Activated T-cell treated with anti-CD3 and anti-CD28 coated beads, Interleukin-2, amount 50 U/mL, for 4 hours (primary cell): Measurements from ENCODE around the gene H2BK1. TPM values are rescaled to one million over a fixed set of nuclear protein-coding genes. Genes with fewer than 3 reads are reported as not detected.
A peak's percentile ranks its signal among the peaks of the same experiment; 100 is the strongest.

ENCODE experiments used
- ATAC-seq, 2 donors: fragments of 200-7000 bp; cut with Tn5 transposase; one replicate each; pipeline ENCODE4 v1.10.0; 2021
- DNase-seq: peaks from one replicate; pipeline ENCODE4 v3.0.0-alpha.2; 2020
- H3K27me3 Mint-ChIP-seq: one replicate; pipeline ENCODE4 v1.8.0; 2021; ENCODE audit warnings: low read depth, mixed read lengths
- H3K36me3 Mint-ChIP-seq: one replicate; pipeline ENCODE4 v1.8.0; 2022; ENCODE audit warnings: mixed read lengths; ENCODE audit not compliant: insufficient read depth
- H3K4me1 Mint-ChIP-seq: one replicate; pipeline ENCODE4 v1.8.0; 2021; ENCODE audit warnings: low read depth, mixed read lengths
- H3K4me3 Mint-ChIP-seq: one replicate; pipeline ENCODE4 v1.8.0; 2021; ENCODE audit warnings: mild to moderate bottlenecking, moderate library complexity, mixed read lengths
- H3K9me3 Mint-ChIP-seq: one replicate; pipeline ENCODE4 v1.8.0; 2021; ENCODE audit warnings: mixed read lengths
- total RNA-seq, 3 donors: library from RNA; stranded (reverse); gene quantifications; one replicate each; pipeline ENCODE4 v1.2.1, GENCODE V29; 2021

H2BK1 gene
- total RNA-seq, 3 donors from 2014 or later: not detected

DNA sequence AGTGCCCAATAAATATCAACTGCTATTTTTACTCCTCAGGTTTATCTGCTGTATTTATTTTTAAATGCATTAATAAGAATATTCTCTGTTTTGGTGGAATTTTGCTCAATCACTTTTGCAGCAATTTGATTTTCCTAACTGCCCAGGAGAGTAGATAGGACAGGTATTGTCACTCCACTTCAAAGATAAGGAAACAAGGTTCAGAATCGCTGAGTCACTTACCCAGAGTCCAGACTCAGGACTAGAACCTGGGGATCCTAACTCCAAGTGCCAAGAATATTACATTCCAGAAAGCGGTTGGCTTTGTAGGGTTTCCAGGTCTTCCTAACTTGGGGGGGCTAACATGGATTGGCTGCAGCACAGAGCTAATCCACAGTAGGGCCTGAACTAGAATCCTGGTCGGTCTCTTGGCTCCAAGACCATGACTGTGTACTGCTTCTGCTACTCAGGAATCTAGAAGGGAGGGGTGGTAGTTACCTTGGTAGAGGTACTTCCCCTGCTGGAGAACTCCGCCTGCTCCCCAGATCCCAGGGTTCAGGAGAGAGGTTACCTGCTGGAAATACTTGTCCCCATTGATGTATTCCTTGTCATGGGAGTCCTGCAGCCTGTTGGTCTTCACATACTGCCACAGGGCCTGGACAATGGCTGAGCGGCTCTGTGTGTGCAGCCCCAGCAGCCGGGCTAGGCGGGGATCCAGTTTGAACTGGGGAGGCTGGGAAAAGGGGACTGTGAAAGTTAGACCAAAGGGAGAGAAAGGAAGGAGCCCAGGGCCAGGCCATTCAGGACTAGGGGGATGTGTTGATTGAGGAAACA lies 30.9 kb upstream of the H2BK1 start:
- DNase-seq (no peak), ATAC-seq (no peak)

DNA sequence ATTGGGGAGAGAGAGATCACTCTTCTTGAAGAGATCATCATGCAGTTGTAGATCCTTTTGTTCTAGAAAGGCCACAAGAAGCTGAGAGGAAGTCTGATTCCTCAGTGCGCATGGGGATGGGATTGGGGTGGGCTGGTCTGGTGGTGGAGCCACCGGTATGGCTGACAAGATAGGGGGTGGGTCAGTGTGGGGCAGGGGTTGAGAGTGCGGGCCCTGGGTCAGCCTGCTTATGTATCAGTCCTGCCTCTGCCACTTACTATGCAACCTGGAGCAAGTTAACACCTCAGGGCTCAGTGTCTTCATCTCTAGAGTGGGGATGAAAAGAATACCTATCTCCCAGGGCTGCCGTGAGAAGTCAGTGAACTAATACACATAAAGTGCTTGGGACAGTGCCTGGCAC lies 30.2 kb upstream of the H2BK1 start:
- no peaks in the 10 kb centered on the region for H3K27me3 Mint-ChIP-seq
- H3K36me3 Mint-ChIP-seq: peaks cover 5% of the 10 kb centered on the region
- no peak overlapping the region for H3K4me3 Mint-ChIP-seq
- ATAC-seq (no peak), DNase-seq (no peak)
- H3K4me1 Mint-ChIP-seq: peaks cover 20% of the 10 kb centered on the region
- no peaks in the 10 kb centered on the region for H3K9me3 Mint-ChIP-seq

More for the DNA sequence above, 30.9 kb upstream of the H2BK1 start:
- Mint-ChIP-seq H3K36me3 (peaks cover 4% of the 10 kb centered on the region), H3K9me3 (no peaks in the 10 kb centered on the region), H3K27me3 (peaks cover 4% of the 10 kb centered on the region), H3K4me1 (peaks cover 22% of the 10 kb centered on the region), H3K4me3 (no peak overlapping the region)

DNA sequence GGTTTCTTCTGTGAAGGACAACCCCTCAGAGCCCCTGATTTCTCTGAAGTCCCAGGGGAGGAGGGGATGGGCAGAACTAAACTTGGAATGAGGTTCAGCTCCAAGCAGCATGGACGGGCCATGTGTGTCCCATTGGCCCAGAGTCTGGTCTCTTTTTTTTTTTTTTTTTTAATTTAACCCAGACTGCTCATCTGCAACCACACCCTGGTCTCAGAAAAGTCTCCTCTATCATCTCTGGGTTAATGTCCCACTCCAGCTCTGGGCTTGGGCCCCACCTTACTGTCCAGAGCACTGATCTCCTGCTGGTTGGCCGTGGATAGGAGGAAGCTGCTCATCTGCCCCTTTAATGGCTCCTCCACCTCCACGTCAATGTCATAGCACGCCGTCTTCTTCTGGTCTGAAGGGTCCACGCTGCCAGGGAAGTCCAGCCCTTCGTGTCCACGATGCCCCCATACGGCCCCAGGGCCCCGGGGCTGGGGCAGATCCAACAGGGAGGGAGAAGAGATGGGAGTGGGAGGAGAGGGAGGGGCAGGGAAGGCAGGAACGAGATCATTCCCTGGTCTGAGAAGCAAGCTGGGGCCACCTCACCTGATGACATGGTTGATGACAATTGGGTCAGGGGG lies 29.7 kb upstream of the H2BK1 start:
- ATAC-seq (no peak), DNase-seq (no peak)
- peaks cover 6% of the 10 kb centered on the region for H3K36me3 Mint-ChIP-seq
- peaks cover 24% of the 10 kb centered on the region for H3K4me1 Mint-ChIP-seq
- H3K27me3 Mint-ChIP-seq: no peaks in the 10 kb centered on the region
- no peak overlapping the region for H3K4me3 Mint-ChIP-seq
- no peaks in the 10 kb centered on the region for H3K9me3 Mint-ChIP-seq

DNA sequence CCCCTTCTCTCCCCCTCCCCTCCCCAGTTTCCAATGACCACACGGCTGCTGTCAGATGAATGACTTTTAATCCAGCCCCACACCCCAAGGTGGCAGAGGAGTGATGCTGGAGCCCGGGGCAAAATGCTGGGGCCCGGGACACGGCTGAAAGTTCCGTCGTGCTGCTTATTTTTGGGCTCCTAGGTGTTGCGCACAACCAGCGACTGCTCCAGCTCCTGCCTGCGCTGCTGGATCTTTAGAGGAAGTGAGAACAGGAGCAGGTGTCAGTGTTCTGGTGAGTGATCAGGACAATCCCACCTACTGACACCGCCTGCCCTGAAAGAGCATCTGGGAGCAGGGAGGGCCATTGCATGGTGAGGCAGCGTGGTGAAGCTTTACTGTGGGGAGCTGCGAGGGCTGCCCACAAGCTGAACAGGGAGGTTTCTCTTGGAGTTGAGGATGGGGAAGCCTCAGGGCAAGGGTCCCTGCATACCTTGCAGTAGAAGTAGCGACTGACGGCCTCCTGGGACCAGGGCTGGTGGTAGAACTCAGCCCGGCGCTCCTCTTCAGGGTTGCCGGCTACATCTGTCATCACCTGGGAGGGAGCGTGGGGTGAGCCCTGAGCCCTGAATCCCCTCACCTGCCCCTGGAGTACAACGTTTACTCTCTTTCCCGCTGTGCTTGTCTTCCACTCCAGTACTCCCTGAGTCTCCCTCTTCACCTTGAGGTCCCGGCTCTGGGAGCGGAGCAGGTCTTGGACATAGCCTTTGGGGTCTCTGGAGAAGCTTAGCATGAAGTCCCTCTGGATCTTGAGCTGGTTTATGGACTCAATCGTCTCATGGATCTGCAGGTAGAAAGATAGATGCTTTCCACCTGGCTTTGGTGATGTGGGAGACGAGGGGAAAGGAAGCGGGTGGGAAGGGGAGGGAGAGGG lies 28.9 kb upstream of the H2BK1 start:
- ATAC-seq (no peak), DNase-seq (no peak)
- H3K4me3 Mint-ChIP-seq: no peak overlapping the region
- H3K4me1 Mint-ChIP-seq: peaks cover 21% of the 10 kb centered on the region
- peaks cover 7% of the 10 kb centered on the region for H3K36me3 Mint-ChIP-seq
- H3K27me3 Mint-ChIP-seq: no peaks in the 10 kb centered on the region
- no peaks in the 10 kb centered on the region for H3K9me3 Mint-ChIP-seq

DNA sequence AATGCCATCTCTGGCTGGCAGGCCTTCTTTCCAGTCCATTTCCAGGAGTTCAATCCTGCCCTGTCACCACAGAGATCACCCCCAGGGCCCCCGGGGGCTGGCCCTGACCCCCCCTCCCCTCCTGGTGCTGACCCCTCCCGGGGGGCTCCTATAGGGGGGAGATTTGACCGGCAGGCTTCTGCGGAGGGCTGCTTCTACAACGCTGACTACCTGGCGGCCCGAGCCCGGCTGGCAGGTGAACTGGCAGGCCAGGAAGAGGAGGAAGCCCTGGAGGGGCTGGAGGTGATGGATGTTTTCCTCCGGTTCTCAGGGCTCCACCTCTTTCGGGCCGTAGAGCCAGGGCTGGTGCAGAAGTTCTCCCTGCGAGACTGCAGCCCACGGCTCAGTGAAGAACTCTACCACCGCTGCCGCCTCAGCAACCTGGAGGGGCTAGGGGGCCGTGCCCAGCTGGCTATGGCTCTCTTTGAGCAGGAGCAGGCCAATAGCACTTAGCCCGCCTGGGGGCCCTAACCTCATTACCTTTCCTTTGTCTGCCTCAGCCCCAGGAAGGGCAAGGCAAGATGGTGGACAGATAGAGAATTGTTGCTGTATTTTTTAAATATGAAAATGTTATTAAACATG lies 28.0 kb upstream of the H2BK1 start:
- Mint-ChIP-seq H3K9me3 (no peaks in the 10 kb centered on the region), H3K4me1 (peaks cover 19% of the 10 kb centered on the region), H3K36me3 (peaks cover 12% of the 10 kb centered on the region), H3K4me3 (no peak overlapping the region), H3K27me3 (no peaks in the 10 kb centered on the region)
- no peak for ATAC-seq
- DNase-seq: no peak

DNA sequence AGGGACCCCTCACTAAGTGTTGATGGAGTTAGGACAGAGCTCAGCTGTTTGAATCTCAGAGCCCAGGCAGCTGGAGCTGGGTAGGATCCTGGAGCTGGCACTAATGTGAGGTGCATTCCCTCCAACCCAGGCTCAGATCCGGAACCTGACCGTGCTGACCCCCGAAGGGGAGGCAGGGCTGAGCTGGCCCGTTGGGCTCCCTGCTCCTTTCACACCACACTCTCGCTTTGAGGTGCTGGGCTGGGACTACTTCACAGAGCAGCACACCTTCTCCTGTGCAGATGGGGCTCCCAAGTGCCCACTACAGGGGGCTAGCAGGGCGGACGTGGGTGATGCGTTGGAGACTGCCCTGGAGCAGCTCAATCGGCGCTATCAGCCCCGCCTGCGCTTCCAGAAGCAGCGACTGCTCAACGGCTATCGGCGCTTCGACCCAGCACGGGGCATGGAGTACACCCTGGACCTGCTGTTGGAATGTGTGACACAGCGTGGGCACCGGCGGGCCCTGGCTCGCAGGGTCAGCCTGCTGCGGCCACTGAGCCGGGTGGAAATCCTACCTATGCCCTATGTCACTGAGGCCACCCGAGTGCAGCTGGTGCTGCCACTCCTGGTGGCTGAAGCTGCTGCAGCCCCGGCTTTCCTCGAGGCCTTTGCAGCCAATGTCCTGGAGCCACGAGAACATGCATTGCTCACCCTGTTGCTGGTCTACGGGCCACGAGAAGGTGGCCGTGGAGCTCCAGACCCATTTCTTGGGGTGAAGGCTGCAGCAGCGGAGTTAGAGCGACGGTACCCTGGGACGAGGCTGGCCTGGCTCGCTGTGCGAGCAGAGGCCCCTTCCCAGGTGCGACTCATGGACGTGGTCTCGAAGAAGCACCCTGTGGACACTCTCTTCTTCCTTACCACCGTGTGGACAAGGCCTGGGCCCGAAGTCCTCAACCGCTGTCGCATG lies 27.2 kb upstream of the H2BK1 start:
- no peak for ATAC-seq
- Mint-ChIP-seq H3K9me3 (no peaks in the 10 kb centered on the region), H3K36me3 (peaks cover 15% of the 10 kb centered on the region), H3K4me1 (peaks cover 18% of the 10 kb centered on the region), H3K4me3 (no peak overlapping the region), H3K27me3 (no peaks in the 10 kb centered on the region)
- no peak for DNase-seq

DNA sequence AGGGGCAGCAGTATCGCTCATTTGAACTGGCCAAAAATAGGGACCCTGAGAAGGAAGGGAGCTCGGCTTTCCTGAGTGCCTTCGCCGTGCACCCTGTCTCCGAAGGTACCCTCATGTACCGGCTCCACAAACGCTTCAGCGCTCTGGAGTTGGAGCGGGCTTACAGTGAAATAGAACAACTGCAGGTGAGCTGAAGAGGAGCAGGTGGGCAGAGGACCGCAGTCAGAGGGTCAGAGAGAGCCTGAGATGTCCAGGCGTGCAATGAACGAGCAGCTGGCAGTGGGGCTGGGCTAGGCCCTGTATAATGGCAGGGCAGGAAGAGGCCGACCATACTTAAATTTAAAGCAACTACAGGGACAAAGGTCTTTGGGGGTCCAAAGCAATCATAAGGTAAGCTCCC lies 26.1 kb upstream of the H2BK1 start:
- Mint-ChIP-seq H3K27me3 (no peaks in the 10 kb centered on the region), H3K9me3 (no peaks in the 10 kb centered on the region), H3K4me3 (no peak overlapping the region), H3K36me3 (peaks cover 15% of the 10 kb centered on the region), H3K4me1 (peaks cover 26% of the 10 kb centered on the region)
- DNase-seq (no peak), ATAC-seq (no peak)

DNA sequence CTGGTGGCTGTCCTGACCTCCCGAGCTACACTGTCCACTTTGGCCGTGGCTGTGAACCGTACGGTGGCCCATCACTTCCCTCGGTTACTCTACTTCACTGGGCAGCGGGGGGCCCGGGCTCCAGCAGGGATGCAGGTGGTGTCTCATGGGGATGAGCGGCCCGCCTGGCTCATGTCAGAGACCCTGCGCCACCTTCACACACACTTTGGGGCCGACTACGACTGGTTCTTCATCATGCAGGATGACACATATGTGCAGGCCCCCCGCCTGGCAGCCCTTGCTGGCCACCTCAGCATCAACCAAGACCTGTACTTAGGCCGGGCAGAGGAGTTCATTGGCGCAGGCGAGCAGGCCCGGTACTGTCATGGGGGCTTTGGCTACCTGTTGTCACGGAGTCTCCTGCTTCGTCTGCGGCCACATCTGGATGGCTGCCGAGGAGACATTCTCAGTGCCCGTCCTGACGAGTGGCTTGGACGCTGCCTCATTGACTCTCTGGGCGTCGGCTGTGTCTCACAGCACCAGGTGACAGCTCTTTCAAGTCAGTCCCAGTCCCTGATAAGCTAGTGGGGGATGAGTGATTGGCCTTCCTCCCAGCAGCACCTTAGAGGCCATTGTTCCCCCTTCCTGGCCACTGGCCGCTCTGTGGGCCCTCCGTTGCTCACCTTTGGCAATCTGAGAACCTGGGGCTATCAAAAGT lies 25.0 kb upstream of the H2BK1 start:
- no peak for ATAC-seq
- Mint-ChIP-seq H3K4me3 (peak overlapping the region; percentile 100), H3K27me3 (no peaks in the 10 kb centered on the region), H3K36me3 (peaks cover 15% of the 10 kb centered on the region), H3K4me1 (peaks cover 28% of the 10 kb centered on the region), H3K9me3 (no peaks in the 10 kb centered on the region)
- no peak for DNase-seq

DNA sequence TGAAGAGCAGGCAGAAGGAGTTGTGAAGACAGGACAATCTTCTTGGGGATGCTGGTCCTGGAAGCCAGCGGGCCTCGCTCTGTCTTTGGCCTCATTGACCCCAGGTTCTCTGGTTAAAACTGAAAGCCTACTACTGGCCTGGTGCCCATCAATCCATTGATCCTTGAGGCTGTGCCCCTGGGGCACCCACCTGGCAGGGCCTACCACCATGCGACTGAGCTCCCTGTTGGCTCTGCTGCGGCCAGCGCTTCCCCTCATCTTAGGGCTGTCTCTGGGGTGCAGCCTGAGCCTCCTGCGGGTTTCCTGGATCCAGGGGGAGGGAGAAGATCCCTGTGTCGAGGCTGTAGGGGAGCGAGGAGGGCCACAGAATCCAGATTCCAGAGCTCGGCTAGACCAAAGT lies 23.5 kb upstream of the H2BK1 start:
- DNase-seq: no peak
- Mint-ChIP-seq H3K9me3 (no peaks in the 10 kb centered on the region), H3K4me1 (peaks cover 28% of the 10 kb centered on the region), H3K4me3 (peak overlapping the region; percentile 100), H3K27me3 (no peaks in the 10 kb centered on the region), H3K36me3 (peaks cover 15% of the 10 kb centered on the region)
- ATAC-seq: no peak

DNA sequence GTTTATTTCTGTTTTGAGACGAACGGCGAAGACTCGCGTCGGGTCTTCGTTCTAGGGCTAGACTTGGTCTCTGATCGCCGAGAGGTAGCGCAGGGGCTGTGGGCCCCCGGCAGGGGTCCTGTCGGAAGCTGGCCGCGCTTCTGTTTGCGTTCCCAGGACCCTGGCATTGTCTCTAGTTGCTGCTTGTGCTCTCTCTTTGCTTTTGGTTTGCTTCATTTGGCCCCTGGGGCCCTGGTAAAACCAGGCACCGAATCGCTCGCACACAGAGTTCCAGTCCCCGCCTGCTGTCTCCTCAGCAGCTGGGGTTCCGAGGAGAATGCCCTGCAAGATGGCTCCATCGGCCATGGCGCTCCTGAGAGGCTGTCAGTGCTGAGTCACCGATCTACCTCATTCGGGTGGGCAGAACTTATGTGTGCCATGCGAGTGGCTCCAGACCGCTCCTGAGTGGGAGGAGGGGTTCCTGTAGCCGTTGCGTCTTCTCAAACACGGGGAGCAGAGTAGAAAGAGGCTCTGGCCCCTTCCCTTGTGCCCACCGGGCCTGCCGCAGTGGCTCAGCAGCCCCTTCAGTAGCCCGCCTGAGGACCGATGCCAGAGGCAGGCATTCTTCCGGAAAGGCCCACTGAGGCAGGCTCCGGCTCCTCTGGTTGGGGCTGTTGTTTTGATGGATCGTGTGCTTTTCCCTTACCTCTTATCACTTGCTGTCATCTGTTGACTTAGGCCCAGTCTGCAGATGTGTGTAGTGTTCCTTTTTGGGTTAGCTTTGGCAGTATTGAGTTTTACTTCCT lies 22.8 kb upstream of the H2BK1 start:
- no peaks in the 10 kb centered on the region for H3K9me3 Mint-ChIP-seq
- DNase-seq: peak; percentile 69
- H3K4me1 Mint-ChIP-seq: peaks cover 30% of the 10 kb centered on the region
- H3K27me3 Mint-ChIP-seq: no peaks in the 10 kb centered on the region
- ATAC-seq: peak; percentile 84 to 91
- peak overlapping the region; percentile 100 for H3K4me3 Mint-ChIP-seq
- peaks cover 15% of the 10 kb centered on the region for H3K36me3 Mint-ChIP-seq

DNA sequence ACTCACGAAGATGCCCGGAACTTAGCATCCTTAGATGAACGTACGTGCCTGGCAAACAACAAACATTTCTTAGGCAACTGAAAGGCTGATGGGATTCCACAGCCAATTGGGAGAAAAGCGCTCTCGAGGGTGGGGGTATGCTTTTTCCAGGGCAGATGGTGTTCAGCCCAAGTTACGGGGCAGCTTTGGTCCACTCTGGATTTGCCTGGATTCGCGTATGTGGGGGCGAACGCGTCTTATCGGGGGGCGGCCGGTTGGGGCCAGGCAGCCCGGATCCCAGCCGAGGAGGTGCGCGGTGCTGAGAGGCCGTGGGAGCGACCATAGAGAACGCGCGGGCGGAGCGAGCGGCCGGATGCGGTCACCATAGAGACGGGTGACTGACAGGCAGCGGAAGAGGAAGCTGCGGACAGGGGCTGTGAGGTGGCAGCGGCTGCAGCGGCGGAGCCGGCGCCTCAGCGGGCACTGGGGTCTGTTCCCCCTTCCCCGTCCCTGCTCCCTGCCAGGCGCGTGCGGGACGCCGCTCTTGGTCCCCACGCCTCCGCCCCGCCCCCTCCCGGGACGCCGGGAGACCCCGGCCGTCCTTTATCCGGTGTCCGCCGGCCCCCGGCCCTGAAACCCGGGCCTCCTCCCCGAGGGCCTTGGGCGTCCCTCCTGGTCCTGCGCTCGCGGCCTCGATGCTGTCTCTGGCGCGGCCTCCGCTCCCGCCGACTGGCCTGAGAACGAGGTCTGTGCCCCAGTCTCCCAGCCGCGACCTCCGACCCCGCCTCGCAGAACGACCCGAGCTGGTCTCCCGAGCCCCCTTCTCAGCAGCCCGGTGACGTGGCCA lies 22.0 kb upstream of the H2BK1 start, which contains the start of gene CHPF2:
Gene CHPF2 (plus strand): TSS at position 393 of the 826 bp plus-strand sequence. CDS start 1,529 bp downstream, outside the sequence.
- DNase-seq: peak; percentile 83
- Mint-ChIP-seq H3K9me3 (no peaks in the 10 kb centered on the region), H3K36me3 (peaks cover 15% of the 10 kb centered on the region), H3K4me1 (peaks cover 37% of the 10 kb centered on the region), H3K27me3 (no peaks in the 10 kb centered on the region), H3K4me3 (peak within 1 kb of the TSS; percentile 100)
- ATAC-seq: peak; percentile 89 to 92
